Measurements from ENCODE around the gene AGPAT2. TPM values are rescaled to one million over a fixed set of nuclear protein-coding genes. Genes with fewer than 3 reads are reported as not detected.

Gene AGPAT2
- total and polyA plus RNA-seq, 2 experiments from 2014 or later: 31.8 to 44.7 TPM

DNA sequence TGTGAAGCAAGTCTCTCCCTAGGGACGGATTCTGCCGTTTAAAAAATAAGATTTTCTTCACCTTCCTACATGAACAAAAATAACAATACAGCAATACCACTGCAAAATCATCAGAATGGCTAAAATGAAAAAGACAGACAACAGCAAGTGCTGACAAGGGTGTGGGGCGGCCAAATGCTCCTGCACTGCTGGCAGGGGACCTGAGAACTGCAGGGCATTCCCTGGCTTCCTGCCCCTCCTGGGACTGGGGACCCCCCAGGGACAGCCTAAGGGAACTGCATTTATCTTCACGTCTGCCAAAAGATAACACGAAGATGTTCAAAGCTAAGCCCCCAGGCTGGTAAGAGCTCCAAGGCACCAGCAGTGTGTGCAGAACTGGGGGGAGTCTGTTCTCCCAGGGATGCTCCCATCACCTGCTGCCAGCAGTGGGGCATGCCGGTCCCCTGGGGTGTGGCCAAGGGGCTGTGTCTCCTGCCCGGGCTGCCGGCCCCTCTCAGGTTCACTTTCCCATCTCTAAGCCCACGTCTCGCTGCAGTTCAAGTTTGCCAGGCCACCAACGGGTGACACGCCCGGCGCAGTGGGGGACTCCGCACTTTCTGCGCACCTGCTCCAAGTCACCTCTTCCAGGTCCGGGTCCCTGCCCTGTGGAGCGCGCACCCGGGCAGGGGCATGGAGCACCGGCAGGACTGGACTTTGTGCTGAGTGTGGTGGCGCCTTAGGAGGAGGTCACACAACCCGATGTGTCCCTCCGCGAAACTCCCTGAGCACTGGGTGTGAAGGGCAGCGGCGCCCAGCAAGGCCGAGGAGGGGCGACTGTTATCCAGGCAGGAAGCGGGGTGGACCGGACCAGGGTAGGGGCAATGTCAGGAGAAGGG, 29.0 kb downstream of the AGPAT2 start:
- Histone ChIP-seq H3K79me2 (replicated peaks; ENCODE audit: insufficient read depth) (no peaks in the 10 kb centered on the region), H3K27ac (ENCODE audit: low read depth) (no peak overlapping the region), H3K4me3 (no peak overlapping the region), H4K20me1 (replicated peaks; ENCODE audit: insufficient read depth) (no peaks in the 10 kb centered on the region), H3K9me2 (ENCODE audit: insufficient read depth) (no peaks in the 10 kb centered on the region), H3F3A (replicated peaks; ENCODE audit: low read depth) (no peaks in the 10 kb centered on the region), H3K36me3 (ENCODE audit: insufficient read depth) (no peaks in the 10 kb centered on the region), H3K27me3 (ENCODE audit: insufficient read depth) (no peaks in the 10 kb centered on the region), H3K4me1 (ENCODE audit: insufficient read depth) (no peaks in the 10 kb centered on the region), H3K4me2 (no peak overlapping the region), H2AFZ (peak overlapping the region; percentile 38; the same call in 1 of the 2 replicates)
- Mint-ChIP-seq H3K9me3 (no peaks in the 10 kb centered on the region), H3K36me3 (ENCODE audit: low read depth) (no peaks in the 10 kb centered on the region), H3K4me3 (no peak overlapping the region; the same call in 2 of the 3 replicates), H3K4me1 (peaks cover 3% of the 10 kb centered on the region; the same call in 2 of the 3 replicates), H3K27ac (no peak overlapping the region), H3K27me3 (ENCODE audit: insufficient read depth, low read depth, poor library complexity) (no peaks in the 10 kb centered on the region)
- TF ChIP-seq EZH2 (IDR thresholded peaks at IDR 0.05; ENCODE audit: low read depth, unreplicated experiment) (no peak), NANOG (IDR thresholded peaks at IDR 0.05; ENCODE audit: borderline replicate concordance) (no peak), ZNF331 (CRISPR knock-in tag; IDR thresholded peaks at IDR 0.05; ENCODE audit: low read depth) (no peak), CREB1 (CRISPR knock-in tag; IDR thresholded peaks at IDR 0.05; ENCODE audit: low read depth) (no peak), POLR2AphosphoS5 (IDR thresholded peaks at IDR 0.05; ENCODE audit: low read depth) (no peak), ZNF114 (CRISPR knock-in tag; IDR thresholded peaks at IDR 0.05) (no peak), STAT1 (IDR thresholded peaks at IDR 0.05; ENCODE audit: unreplicated experiment) (no peak), JUNB (IDR thresholded peaks at IDR 0.05; ENCODE audit: unreplicated experiment) (no peak), EZH2phosphoT487 (IDR thresholded peaks at IDR 0.05; ENCODE audit: unreplicated experiment) (no peak)
- TF ChIP-seq, protein P1, sequence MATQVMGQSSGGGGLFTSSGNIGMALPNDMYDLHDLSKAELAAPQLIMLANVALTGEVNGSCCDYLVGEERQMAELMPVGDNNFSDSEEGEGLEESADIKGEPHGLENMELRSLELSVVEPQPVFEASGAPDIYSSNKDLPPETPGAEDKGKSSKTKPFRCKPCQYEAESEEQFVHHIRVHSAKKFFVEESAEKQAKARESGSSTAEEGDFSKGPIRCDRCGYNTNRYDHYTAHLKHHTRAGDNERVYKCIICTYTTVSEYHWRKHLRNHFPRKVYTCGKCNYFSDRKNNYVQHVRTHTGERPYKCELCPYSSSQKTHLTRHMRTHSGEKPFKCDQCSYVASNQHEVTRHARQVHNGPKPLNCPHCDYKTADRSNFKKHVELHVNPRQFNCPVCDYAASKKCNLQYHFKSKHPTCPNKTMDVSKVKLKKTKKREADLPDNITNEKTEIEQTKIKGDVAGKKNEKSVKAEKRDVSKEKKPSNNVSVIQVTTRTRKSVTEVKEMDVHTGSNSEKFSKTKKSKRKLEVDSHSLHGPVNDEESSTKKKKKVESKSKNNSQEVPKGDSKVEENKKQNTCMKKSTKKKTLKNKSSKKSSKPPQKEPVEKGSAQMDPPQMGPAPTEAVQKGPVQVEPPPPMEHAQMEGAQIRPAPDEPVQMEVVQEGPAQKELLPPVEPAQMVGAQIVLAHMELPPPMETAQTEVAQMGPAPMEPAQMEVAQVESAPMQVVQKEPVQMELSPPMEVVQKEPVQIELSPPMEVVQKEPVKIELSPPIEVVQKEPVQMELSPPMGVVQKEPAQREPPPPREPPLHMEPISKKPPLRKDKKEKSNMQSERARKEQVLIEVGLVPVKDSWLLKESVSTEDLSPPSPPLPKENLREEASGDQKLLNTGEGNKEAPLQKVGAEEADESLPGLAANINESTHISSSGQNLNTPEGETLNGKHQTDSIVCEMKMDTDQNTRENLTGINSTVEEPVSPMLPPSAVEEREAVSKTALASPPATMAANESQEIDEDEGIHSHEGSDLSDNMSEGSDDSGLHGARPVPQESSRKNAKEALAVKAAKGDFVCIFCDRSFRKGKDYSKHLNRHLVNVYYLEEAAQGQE (IDR thresholded peaks at IDR 0.05; ENCODE audit: unreplicated experiment): no peak
- TF ChIP-seq, protein P2, sequence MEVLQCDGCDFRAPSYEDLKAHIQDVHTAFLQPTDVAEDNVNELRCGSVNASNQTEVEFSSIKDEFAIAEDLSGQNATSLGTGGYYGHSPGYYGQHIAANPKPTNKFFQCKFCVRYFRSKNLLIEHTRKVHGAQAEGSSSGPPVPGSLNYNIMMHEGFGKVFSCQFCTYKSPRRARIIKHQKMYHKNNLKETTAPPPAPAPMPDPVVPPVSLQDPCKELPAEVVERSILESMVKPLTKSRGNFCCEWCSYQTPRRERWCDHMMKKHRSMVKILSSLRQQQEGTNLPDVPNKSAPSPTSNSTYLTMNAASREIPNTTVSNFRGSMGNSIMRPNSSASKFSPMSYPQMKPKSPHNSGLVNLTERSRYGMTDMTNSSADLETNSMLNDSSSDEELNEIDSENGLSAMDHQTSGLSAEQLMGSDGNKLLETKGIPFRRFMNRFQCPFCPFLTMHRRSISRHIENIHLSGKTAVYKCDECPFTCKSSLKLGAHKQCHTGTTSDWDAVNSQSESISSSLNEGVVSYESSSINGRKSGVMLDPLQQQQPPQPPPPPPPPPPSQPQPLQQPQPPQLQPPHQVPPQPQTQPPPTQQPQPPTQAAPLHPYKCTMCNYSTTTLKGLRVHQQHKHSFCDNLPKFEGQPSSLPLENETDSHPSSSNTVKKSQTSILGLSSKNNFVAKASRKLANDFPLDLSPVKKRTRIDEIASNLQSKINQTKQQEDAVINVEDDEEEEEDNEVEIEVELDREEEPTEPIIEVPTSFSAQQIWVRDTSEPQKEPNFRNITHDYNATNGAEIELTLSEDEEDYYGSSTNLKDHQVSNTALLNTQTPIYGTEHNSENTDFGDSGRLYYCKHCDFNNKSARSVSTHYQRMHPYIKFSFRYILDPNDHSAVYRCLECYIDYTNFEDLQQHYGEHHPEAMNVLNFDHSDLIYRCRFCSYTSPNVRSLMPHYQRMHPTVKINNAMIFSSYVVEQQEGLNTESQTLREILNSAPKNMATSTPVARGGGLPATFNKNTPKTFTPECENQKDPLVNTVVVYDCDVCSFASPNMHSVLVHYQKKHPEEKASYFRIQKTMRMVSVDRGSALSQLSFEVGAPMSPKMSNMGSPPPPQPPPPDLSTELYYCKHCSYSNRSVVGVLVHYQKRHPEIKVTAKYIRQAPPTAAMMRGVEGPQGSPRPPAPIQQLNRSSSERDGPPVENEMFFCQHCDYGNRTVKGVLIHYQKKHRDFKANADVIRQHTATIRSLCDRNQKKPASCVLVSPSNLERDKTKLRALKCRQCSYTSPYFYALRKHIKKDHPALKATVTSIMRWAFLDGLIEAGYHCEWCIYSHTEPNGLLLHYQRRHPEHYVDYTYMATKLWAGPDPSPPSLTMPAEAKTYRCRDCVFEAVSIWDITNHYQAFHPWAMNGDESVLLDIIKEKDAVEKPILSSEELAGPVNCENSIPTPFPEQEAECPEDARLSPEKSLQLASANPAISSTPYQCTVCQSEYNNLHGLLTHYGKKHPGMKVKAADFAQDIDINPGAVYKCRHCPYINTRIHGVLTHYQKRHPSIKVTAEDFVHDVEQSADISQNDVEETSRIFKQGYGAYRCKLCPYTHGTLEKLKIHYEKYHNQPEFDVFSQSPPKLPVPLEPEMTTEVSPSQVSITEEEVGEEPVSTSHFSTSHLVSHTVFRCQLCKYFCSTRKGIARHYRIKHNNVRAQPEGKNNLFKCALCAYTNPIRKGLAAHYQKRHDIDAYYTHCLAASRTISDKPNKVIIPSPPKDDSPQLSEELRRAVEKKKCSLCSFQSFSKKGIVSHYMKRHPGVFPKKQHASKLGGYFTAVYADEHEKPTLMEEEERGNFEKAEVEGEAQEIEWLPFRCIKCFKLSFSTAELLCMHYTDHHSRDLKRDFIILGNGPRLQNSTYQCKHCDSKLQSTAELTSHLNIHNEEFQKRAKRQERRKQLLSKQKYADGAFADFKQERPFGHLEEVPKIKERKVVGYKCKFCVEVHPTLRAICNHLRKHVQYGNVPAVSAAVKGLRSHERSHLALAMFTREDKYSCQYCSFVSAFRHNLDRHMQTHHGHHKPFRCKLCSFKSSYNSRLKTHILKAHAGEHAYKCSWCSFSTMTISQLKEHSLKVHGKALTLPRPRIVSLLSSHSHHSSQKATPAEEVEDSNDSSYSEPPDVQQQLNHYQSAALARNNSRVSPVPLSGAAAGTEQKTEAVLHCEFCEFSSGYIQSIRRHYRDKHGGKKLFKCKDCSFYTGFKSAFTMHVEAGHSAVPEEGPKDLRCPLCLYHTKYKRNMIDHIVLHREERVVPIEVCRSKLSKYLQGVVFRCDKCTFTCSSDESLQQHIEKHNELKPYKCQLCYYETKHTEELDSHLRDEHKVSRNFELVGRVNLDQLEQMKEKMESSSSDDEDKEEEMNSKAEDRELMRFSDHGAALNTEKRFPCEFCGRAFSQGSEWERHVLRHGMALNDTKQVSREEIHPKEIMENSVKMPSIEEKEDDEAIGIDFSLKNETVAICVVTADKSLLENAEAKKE (CRISPR knock-in tag; IDR thresholded peaks at IDR 0.05): no peak
- TF ChIP-seq, protein P3, sequence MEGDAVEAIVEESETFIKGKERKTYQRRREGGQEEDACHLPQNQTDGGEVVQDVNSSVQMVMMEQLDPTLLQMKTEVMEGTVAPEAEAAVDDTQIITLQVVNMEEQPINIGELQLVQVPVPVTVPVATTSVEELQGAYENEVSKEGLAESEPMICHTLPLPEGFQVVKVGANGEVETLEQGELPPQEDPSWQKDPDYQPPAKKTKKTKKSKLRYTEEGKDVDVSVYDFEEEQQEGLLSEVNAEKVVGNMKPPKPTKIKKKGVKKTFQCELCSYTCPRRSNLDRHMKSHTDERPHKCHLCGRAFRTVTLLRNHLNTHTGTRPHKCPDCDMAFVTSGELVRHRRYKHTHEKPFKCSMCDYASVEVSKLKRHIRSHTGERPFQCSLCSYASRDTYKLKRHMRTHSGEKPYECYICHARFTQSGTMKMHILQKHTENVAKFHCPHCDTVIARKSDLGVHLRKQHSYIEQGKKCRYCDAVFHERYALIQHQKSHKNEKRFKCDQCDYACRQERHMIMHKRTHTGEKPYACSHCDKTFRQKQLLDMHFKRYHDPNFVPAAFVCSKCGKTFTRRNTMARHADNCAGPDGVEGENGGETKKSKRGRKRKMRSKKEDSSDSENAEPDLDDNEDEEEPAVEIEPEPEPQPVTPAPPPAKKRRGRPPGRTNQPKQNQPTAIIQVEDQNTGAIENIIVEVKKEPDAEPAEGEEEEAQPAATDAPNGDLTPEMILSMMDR (conservative IDR thresholded peaks at IDR 0.05; ENCODE audit: low read depth in 2 of 2): no peak
- ATAC-seq (no peak), DNase-seq (ENCODE audit: low spot score) (no peak)
